H9 (cell line): ENCODE results near the gene ZNF503. TPM values are rescaled to one million over a fixed set of nuclear protein-coding genes. Genes with fewer than 3 reads are reported as not detected.

ENCODE experiments used
- DNase-seq: peaks from one replicate; pipeline ENCODE4 v3.0.0-alpha.2; 2017
- H2AFZ ChIP-seq: one replicate; pipeline ENCODE4 v1.6.1; 2013; ENCODE audit warnings: mild to moderate bottlenecking, low read length, control low read depth, moderate library complexity
- H2AK5ac ChIP-seq: 2 replicates; pipeline ENCODE4 v1.6.1; 2013; ENCODE audit warnings: low read length, control low read depth, mixed read lengths; ENCODE audit not compliant: insufficient read length
- H2BK120ac ChIP-seq: one replicate; pipeline ENCODE4 v1.6.1; 2013; ENCODE audit warnings: low read depth, mild to moderate bottlenecking, low read length, control low read depth, inconsistent platforms; ENCODE audit not compliant: poor library complexity, severe bottlenecking
- H2BK12ac ChIP-seq: 2 replicates; pipeline ENCODE4 v1.6.1; 2013; ENCODE audit warnings: low read length, control low read depth, mixed read lengths, low read depth; ENCODE audit not compliant: insufficient read length
- H2BK15ac ChIP-seq: 2 replicates; pipeline ENCODE4 v1.6.1; 2013; ENCODE audit warnings: low read depth, low read length, control low read depth
- H2BK20ac ChIP-seq: one replicate; pipeline ENCODE4 v1.6.1; 2013; ENCODE audit warnings: low read depth, mild to moderate bottlenecking, low read length, control low read depth, inconsistent platforms; ENCODE audit not compliant: poor library complexity, severe bottlenecking
- H2BK5ac ChIP-seq: 2 replicates; pipeline ENCODE4 v1.6.1; 2013; ENCODE audit warnings: low read length, control low read depth, mixed read lengths; ENCODE audit not compliant: insufficient read length
- H3K14ac ChIP-seq: 2 replicates; pipeline ENCODE4 v1.6.1; 2013; ENCODE audit warnings: low read length, control low read depth; ENCODE audit not compliant: insufficient read depth
- H3K18ac ChIP-seq: 2 replicates; pipeline ENCODE4 v1.6.1; 2013; ENCODE audit warnings: low read depth, mild to moderate bottlenecking, mixed read lengths, low read length, control low read depth; ENCODE audit not compliant: insufficient read length
- H3K23ac ChIP-seq: 2 replicates; pipeline ENCODE4 v1.6.1; 2013; ENCODE audit warnings: low read length, control low read depth, mixed read lengths, low read depth; ENCODE audit not compliant: insufficient read length
- H3K23me2 ChIP-seq: 2 replicates; pipeline ENCODE4 v1.6.1; 2013; ENCODE audit warnings: low read depth, mild to moderate bottlenecking, mixed read lengths, low read length, control low read depth; ENCODE audit not compliant: insufficient read length, poor library complexity, severe bottlenecking
- H3K27ac ChIP-seq: 2 replicates; pipeline ENCODE4 v1.5.1; 2013; ENCODE audit warnings: low read length, control low read depth, mixed read lengths, low read depth; ENCODE audit not compliant: insufficient read length
- H3K27me3 ChIP-seq: 2 replicates; pipeline ENCODE4 v1.6.1; 2013; ENCODE audit warnings: low read length, control low read depth, inconsistent platforms; ENCODE audit not compliant: insufficient read depth
- H3K4ac ChIP-seq: 2 replicates; pipeline ENCODE4 v1.6.1; 2013; ENCODE audit warnings: low read depth, mild to moderate bottlenecking, control low read depth, inconsistent platforms, low read length, moderate library complexity
- H3K4me1 ChIP-seq: 2 replicates; pipeline ENCODE4 v1.6.1; 2013; ENCODE audit warnings: low read length, control low read depth, inconsistent platforms; ENCODE audit not compliant: insufficient read depth
- H3K4me2 ChIP-seq: 2 replicates; pipeline ENCODE4 v1.6.1; 2013; ENCODE audit warnings: low read length, control low read depth, mixed read lengths; ENCODE audit not compliant: insufficient read length, insufficient read depth
- H3K56ac ChIP-seq: 2 replicates; pipeline ENCODE4 v1.6.1; 2013; ENCODE audit warnings: low read depth, mild to moderate bottlenecking, mixed read lengths, low read length, control low read depth; ENCODE audit not compliant: insufficient read length
- H3K79me1 ChIP-seq: 2 replicates; pipeline ENCODE4 v1.6.1; 2013; ENCODE audit warnings: low read depth, mild to moderate bottlenecking, moderate library complexity, low read length, control low read depth, inconsistent platforms; ENCODE audit not compliant: insufficient read depth, poor library complexity, severe bottlenecking
- H3K79me2 ChIP-seq: 2 replicates; pipeline ENCODE4 v1.6.1; 2013; ENCODE audit warnings: low read length, control low read depth, inconsistent platforms; ENCODE audit not compliant: insufficient read depth
- H3K9ac ChIP-seq: 2 replicates; pipeline ENCODE4 v1.6.1; 2013; ENCODE audit warnings: low read length, control low read depth, mixed read lengths; ENCODE audit not compliant: insufficient read length; ENCODE audit errors: extremely low read depth
- H3K9me3 ChIP-seq: one replicate; pipeline ENCODE4 v1.6.1; 2013; ENCODE audit warnings: low read depth, low read length, inconsistent platforms; ENCODE audit not compliant: control insufficient read depth
- H3T11ph ChIP-seq: one replicate; pipeline ENCODE4 v1.6.1; 2013; ENCODE audit warnings: mild to moderate bottlenecking, low read length, control low read depth, inconsistent platforms
- H4K20me1 ChIP-seq: one replicate; pipeline ENCODE4 v1.6.1; 2013; ENCODE audit not compliant: control insufficient read depth, insufficient read length, insufficient read depth
- H4K5ac ChIP-seq: 2 replicates; pipeline ENCODE4 v1.6.1; 2013; ENCODE audit warnings: low read depth, mild to moderate bottlenecking, mixed read lengths, low read length, control low read depth; ENCODE audit not compliant: insufficient read length
- H4K8ac ChIP-seq: replicated peaks from 2 replicates; pipeline ENCODE4 v1.6.1; 2013; ENCODE audit warnings: low read length, control low read depth, mixed read lengths, low read depth; ENCODE audit not compliant: insufficient read length
- H4K91ac ChIP-seq: 2 replicates; pipeline ENCODE4 v1.6.1; 2013; ENCODE audit warnings: low read depth, mild to moderate bottlenecking, moderate library complexity, mixed read lengths, low read length, control low read depth; ENCODE audit not compliant: insufficient read length
- H3K27ac Mint-ChIP-seq, 3 experiments: 2 replicates in 2 of 3; 3 replicates in 1 of 3; pipeline ENCODE4 v1.8.0; 2020 to 2021; ENCODE audit warnings: mixed read lengths in 3 of 3, mild to moderate bottlenecking in 1 of 3, moderate library complexity in 1 of 3
- H3K27me3 Mint-ChIP-seq: 2 replicates; pipeline ENCODE4 v1.8.0; 2021; ENCODE audit warnings: low read depth, mild to moderate bottlenecking, moderate library complexity, mixed read lengths
- H3K36me3 Mint-ChIP-seq, 3 experiments: 2 replicates in 2 of 3; 3 replicates in 1 of 3; pipeline ENCODE4 v1.8.0; 2020 to 2021; ENCODE audit warnings: low read depth in 3 of 3, mixed read lengths in 3 of 3; ENCODE audit not compliant: insufficient read depth in 1 of 3
- H3K4me1 Mint-ChIP-seq, 2 experiments: 2 replicates each; pipeline ENCODE4 v1.8.0; 2020; ENCODE audit warnings: mixed read lengths in 2 of 2
- H3K4me3 Mint-ChIP-seq, 2 experiments: 2 replicates in 1 of 2; 3 replicates in 1 of 2; pipeline ENCODE4 v1.8.0; 2020 to 2021; ENCODE audit warnings: mild to moderate bottlenecking in 2 of 2, mixed read lengths in 2 of 2, moderate library complexity in 1 of 2
- H3K9me3 Mint-ChIP-seq, 2 experiments: 2 replicates in 1 of 2; 3 replicates in 1 of 2; pipeline ENCODE4 v1.8.0; 2020; ENCODE audit warnings: mild to moderate bottlenecking in 2 of 2, mixed read lengths in 2 of 2, moderate library complexity in 1 of 2
- WGBS: extraction: QIAGEN DNeasy Blood & Tissue Kit; methylation state at CpG from one replicate; pipeline ENCODE4 v1.1.7; 2013; ENCODE audit warnings: missing lambda C conversion rate, low lambda C conversion rate, mixed read lengths; ENCODE audit not compliant: insufficient read length; ENCODE audit errors: extremely low coverage; 5-methylcytosine and 5-hydroxymethylcytosine counted together
- total RNA-seq: library from RNA; stranded (reverse); gene quantifications from 2 replicates; pipeline ENCODE4 v1.2.1, GENCODE V29; 2021
- TF ChIP-seq, protein P1 (sequence below): fragments of 200-600 bp; sonication (generic); conservative IDR thresholded peaks from 3 replicates; pipeline ENCODE4 v1.8.0; 2021; ENCODE audit warnings: antibody characterized with exemption, mild to moderate bottlenecking

Gene ZNF503
- total RNA-seq, 1 experiment from 2014 or later = 0.09 TPM

- H3K4me2 ChIP-seq = no peak overlapping the region
- no peak overlapping the region for H3T11ph ChIP-seq
- peaks cover 0 to 4% of the 10 kb centered on the region in 2 experiments; a peak in 1 of 5 replicates for H3K9me3 Mint-ChIP-seq
- no peak overlapping the region for H2BK5ac ChIP-seq
- no peak overlapping the region for H2BK120ac ChIP-seq
- no peak overlapping the region for H2BK15ac ChIP-seq
- TF ChIP-seq, protein P1, sequence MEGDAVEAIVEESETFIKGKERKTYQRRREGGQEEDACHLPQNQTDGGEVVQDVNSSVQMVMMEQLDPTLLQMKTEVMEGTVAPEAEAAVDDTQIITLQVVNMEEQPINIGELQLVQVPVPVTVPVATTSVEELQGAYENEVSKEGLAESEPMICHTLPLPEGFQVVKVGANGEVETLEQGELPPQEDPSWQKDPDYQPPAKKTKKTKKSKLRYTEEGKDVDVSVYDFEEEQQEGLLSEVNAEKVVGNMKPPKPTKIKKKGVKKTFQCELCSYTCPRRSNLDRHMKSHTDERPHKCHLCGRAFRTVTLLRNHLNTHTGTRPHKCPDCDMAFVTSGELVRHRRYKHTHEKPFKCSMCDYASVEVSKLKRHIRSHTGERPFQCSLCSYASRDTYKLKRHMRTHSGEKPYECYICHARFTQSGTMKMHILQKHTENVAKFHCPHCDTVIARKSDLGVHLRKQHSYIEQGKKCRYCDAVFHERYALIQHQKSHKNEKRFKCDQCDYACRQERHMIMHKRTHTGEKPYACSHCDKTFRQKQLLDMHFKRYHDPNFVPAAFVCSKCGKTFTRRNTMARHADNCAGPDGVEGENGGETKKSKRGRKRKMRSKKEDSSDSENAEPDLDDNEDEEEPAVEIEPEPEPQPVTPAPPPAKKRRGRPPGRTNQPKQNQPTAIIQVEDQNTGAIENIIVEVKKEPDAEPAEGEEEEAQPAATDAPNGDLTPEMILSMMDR = no peak
- no peaks in the 10 kb centered on the region for H4K20me1 ChIP-seq
- H3K27ac ChIP-seq = no peak overlapping the region
- H4K5ac ChIP-seq = no peak overlapping the region
- no CpG with 5 or more reads among the region's 2 CpGs for WGBS
- no peak overlapping the region for H4K91ac ChIP-seq
- H3K27me3 Mint-ChIP-seq = peaks cover 98% of the 10 kb centered on the region
- H3K23me2 ChIP-seq = peaks cover 2% of the 10 kb centered on the region
- no peaks in the 10 kb centered on the region; the same call in 1 of the 2 replicates for H3K4me1 ChIP-seq
- no peak overlapping the region for H3K4ac ChIP-seq
- no peak overlapping the region for H3K4me3 Mint-ChIP-seq
- no peak overlapping the region for H2AFZ ChIP-seq
- no peaks in the 10 kb centered on the region for H3K79me2 ChIP-seq
- no peak overlapping the region for H2BK12ac ChIP-seq
- H3K23ac ChIP-seq = no peak overlapping the region
- H4K8ac ChIP-seq = no peak overlapping the region
- no peak overlapping the region for H3K27ac Mint-ChIP-seq
- H3K56ac ChIP-seq = no peak overlapping the region
- no peak overlapping the region for H2AK5ac ChIP-seq
- peaks cover 6 to 10% of the 10 kb centered on the region in 2 experiments for H3K4me1 Mint-ChIP-seq
- no peak overlapping the region for H3K18ac ChIP-seq
- no peaks in the 10 kb centered on the region; a peak in 1 of 7 replicates for H3K36me3 Mint-ChIP-seq
- DNase-seq = no peak
- no peaks in the 10 kb centered on the region for H3K9me3 ChIP-seq
- no peak overlapping the region for H2BK20ac ChIP-seq
- no peak overlapping the region for H3K9ac ChIP-seq
- H3K79me1 ChIP-seq = no peaks in the 10 kb centered on the region
- H3K14ac ChIP-seq = no peak overlapping the region
- H3K27me3 ChIP-seq = peaks cover 36% of the 10 kb centered on the region
These were observed 9.3 kb downstream of the ZNF503 start for GRCh38 chr10:75392271-75392670.
